ENCODE results near the gene TOR1AIP1. TPM values are rescaled to one million over a fixed set of nuclear protein-coding genes. Genes with fewer than 3 reads are reported as not detected.

The TOR1AIP1 gene
- total and polyA plus RNA-seq, 2 donors (not counting 1 experiment from before 2014, with no cell fraction given), result 51.1 to 62.3 TPM

DNA sequence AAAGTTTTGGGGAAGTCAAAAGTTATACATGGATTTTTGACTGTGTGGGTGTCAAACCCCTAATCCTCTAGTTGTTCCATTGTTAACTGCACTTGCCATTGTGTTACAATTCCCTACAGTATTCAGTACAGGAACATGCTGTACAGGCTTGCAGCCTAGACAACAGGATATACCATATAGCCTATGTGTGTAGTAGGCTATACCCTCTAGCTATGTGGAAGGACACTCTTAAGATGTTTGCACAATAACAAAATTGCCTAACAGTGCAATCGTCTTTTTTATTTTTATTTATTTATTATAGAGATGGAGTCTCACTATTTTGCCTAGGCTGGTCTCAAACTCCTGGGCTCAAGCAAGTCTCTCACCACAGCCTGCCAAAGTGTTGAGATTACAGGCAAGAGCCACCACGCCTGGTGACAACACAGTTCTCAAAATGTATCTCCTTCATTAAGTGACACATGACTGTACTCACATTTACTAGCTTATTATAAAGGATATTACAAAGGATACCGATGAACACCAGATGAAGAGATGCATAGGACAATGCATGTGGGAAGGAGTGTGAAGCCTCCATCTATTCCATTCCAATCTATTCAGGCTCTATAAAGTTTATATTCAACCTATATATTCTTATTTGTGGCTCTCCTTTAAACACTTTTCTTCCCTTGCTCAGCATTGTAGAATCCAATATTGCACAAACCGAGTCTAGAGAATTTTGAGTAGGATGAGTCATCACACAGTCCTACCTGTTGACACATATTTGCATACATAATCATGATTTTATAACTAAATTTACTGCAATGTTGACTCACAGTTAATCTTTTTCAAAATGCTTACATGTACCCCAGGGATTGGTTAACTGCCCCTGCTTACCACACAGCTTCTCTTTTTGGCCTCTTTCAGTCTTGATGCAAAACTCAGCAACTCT lies 44.1 kb downstream of the TOR1AIP1 start:
- H3K36me3 ChIP-seq (ENCODE audit: control insufficient read depth, insufficient read depth, low read length), result no peaks in the 10 kb centered on the region
- H3K9ac ChIP-seq (ENCODE audit: insufficient read depth, low read length), result no peak overlapping the region
- DNase-seq (ENCODE audit: low read depth in 2 of 2), result peak; percentile 49 to 69
- no peaks in the 10 kb centered on the region for H3K79me2 ChIP-seq (ENCODE audit: control insufficient read depth, insufficient read depth, low read length)
- no peaks in the 10 kb centered on the region for H3K9me3 ChIP-seq (ENCODE audit: control insufficient read depth, insufficient read depth, low read depth, low read length)
- H3K4me1 ChIP-seq (ENCODE audit: control insufficient read depth, extremely low read depth, insufficient read depth, low read length), result peaks cover 5% of the 10 kb centered on the region
- no peaks in the 10 kb centered on the region for H3K27me3 ChIP-seq (ENCODE audit: control insufficient read depth, insufficient read depth, low read length)
- no peak overlapping the region for H3K4me2 ChIP-seq (ENCODE audit: extremely low read depth, insufficient read depth, low read length)
- H3K4me3 ChIP-seq (replicated peaks in 1 of 4; ENCODE audit: control extremely low read depth in 1 of 4, insufficient read depth in 1 of 4, low read depth in 3 of 4, low read length in 4 of 4), result no peak overlapping the region
- no peak overlapping the region for H3K27ac ChIP-seq (ENCODE audit: insufficient read depth, low read length)
- no peak for TF ChIP-seq EZH2 (IDR thresholded peaks at IDR 0.05; ENCODE audit: low read length, missing control alignments)
- TF ChIP-seq, protein P1, sequence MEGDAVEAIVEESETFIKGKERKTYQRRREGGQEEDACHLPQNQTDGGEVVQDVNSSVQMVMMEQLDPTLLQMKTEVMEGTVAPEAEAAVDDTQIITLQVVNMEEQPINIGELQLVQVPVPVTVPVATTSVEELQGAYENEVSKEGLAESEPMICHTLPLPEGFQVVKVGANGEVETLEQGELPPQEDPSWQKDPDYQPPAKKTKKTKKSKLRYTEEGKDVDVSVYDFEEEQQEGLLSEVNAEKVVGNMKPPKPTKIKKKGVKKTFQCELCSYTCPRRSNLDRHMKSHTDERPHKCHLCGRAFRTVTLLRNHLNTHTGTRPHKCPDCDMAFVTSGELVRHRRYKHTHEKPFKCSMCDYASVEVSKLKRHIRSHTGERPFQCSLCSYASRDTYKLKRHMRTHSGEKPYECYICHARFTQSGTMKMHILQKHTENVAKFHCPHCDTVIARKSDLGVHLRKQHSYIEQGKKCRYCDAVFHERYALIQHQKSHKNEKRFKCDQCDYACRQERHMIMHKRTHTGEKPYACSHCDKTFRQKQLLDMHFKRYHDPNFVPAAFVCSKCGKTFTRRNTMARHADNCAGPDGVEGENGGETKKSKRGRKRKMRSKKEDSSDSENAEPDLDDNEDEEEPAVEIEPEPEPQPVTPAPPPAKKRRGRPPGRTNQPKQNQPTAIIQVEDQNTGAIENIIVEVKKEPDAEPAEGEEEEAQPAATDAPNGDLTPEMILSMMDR (conservative IDR thresholded peaks at IDR 0.05 in 1 of 2, IDR thresholded peaks at IDR 0.05 in 1 of 2; ENCODE audit: low read depth in 1 of 2, low read length in 2 of 2), result no peak
- H2AFZ ChIP-seq (ENCODE audit: low read length), result no peak overlapping the region
- H4K20me1 ChIP-seq (ENCODE audit: control insufficient read depth, extremely low read depth, insufficient read depth, low read length), result no peaks in the 10 kb centered on the region

DNA sequence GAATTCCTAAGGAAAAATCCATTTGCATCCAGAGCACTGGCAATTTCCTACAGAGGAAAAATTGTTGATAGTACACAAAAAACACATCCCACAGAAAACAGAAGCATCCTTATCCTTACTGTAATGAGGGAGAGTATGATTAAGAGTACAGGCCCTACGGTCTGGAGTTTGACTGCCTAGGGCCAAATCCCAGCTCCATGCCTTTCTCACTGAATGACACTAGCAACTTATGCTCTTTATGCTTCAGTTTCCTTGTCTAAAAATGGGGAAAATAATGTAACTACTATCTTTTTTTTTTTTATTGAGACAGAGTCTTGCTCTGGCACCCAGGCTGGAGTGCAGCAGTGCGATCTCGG lies 44.7 kb downstream of the TOR1AIP1 start:
- no peaks in the 10 kb centered on the region for H3K36me3 ChIP-seq (ENCODE audit: control insufficient read depth, insufficient read depth, low read length)
- no peak for DNase-seq (ENCODE audit: low read depth in 2 of 2)
- TF ChIP-seq, protein P1 (conservative IDR thresholded peaks at IDR 0.05 in 1 of 2, IDR thresholded peaks at IDR 0.05 in 1 of 2; ENCODE audit: low read depth in 1 of 2, low read length in 2 of 2), result no peak
- TF ChIP-seq EZH2 (IDR thresholded peaks at IDR 0.05; ENCODE audit: low read length, missing control alignments), result no peak
- H3K27ac ChIP-seq (ENCODE audit: insufficient read depth, low read length), result no peak overlapping the region
- H4K20me1 ChIP-seq (ENCODE audit: control insufficient read depth, extremely low read depth, insufficient read depth, low read length), result no peaks in the 10 kb centered on the region
- no peak overlapping the region for H2AFZ ChIP-seq (ENCODE audit: low read length)
- no peaks in the 10 kb centered on the region for H3K27me3 ChIP-seq (ENCODE audit: control insufficient read depth, insufficient read depth, low read length)
- peaks cover 5% of the 10 kb centered on the region for H3K4me1 ChIP-seq (ENCODE audit: control insufficient read depth, extremely low read depth, insufficient read depth, low read length)
- no peak overlapping the region for H3K9ac ChIP-seq (ENCODE audit: insufficient read depth, low read length)
- H3K4me2 ChIP-seq (ENCODE audit: extremely low read depth, insufficient read depth, low read length), result no peak overlapping the region
- H3K9me3 ChIP-seq (ENCODE audit: control insufficient read depth, insufficient read depth, low read depth, low read length), result no peaks in the 10 kb centered on the region
- no peak overlapping the region for H3K4me3 ChIP-seq (replicated peaks in 1 of 4; ENCODE audit: control extremely low read depth in 1 of 4, insufficient read depth in 1 of 4, low read depth in 3 of 4, low read length in 4 of 4)
- H3K79me2 ChIP-seq (ENCODE audit: control insufficient read depth, insufficient read depth, low read length), result no peaks in the 10 kb centered on the region

DNA sequence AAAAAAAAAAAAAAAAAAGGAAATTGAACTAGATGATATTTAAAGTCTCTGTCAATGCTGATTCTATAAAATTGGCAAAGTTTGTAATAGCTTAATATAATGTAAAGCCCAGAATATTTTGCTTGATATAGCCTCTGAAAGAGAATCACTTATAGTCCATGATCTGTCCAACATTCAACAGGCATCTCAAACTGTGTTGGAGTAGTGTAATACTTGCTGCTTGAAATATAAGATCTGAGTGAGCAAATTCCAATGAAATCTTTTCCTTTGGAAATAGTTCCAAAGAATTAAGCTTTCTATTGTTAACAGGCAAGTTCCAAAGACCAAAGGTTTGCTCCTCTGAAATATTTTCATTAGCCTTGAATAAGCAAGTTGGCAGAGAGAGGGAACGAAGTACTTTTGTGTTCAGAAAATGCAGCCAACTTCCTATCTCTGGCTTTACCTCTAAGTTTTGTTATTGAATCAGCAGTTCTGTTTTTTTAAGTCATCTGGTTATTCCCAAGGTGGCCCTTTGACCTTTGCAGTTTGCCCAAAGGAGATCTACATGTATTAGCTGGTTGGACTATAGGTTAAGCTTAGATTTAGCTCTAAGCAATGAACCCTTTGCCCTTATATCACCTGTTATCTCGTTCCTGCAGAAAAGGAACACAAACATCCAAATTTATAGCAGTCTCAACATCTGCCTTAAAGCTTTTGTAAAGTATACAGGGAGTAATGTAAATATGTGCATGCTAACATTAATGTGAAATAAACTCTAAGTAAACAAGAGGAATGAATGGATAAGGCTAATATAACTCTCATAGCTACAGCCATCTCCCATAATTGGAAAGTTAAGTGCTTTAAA lies 48.1 kb downstream of the TOR1AIP1 start:
- Histone ChIP-seq H4K20me1 (ENCODE audit: control insufficient read depth, extremely low read depth, insufficient read depth, low read length) (no peaks in the 10 kb centered on the region), H3K36me3 (ENCODE audit: control insufficient read depth, insufficient read depth, low read length) (no peaks in the 10 kb centered on the region), H3K27ac (ENCODE audit: insufficient read depth, low read length) (no peak overlapping the region), H3K27me3 (ENCODE audit: control insufficient read depth, insufficient read depth, low read length) (no peaks in the 10 kb centered on the region), H3K79me2 (ENCODE audit: control insufficient read depth, insufficient read depth, low read length) (no peaks in the 10 kb centered on the region), H3K4me3 (replicated peaks in 1 of 4; ENCODE audit: control extremely low read depth in 1 of 4, insufficient read depth in 1 of 4, low read depth in 3 of 4, low read length in 4 of 4) (no peak overlapping the region), H3K4me1 (ENCODE audit: control insufficient read depth, extremely low read depth, insufficient read depth, low read length) (peaks cover 5% of the 10 kb centered on the region), H3K9ac (ENCODE audit: insufficient read depth, low read length) (no peak overlapping the region), H3K9me3 (ENCODE audit: control insufficient read depth, insufficient read depth, low read depth, low read length) (no peaks in the 10 kb centered on the region), H3K4me2 (ENCODE audit: extremely low read depth, insufficient read depth, low read length) (no peak overlapping the region), H2AFZ (ENCODE audit: low read length) (no peak overlapping the region)
- DNase-seq (ENCODE audit: low read depth in 2 of 2), result no peak
- no peak for TF ChIP-seq EZH2 (IDR thresholded peaks at IDR 0.05; ENCODE audit: low read length, missing control alignments)
- TF ChIP-seq, protein P1 (conservative IDR thresholded peaks at IDR 0.05 in 1 of 2, IDR thresholded peaks at IDR 0.05 in 1 of 2; ENCODE audit: low read depth in 1 of 2, low read length in 2 of 2), result no peak

Data from fibroblast of lung (primary cell).